ENCODE data around the gene BORCS5. TPM values are rescaled to one million over a fixed set of nuclear protein-coding genes. Genes with fewer than 3 reads are reported as not detected.

The BORCS5 gene
- total and polyA plus RNA-seq, 2 of the 8 experiments (the other 6 are each of a cell fraction or from before 2014, with no cell fraction given), result 8.3 to 17.4 TPM

DNA sequence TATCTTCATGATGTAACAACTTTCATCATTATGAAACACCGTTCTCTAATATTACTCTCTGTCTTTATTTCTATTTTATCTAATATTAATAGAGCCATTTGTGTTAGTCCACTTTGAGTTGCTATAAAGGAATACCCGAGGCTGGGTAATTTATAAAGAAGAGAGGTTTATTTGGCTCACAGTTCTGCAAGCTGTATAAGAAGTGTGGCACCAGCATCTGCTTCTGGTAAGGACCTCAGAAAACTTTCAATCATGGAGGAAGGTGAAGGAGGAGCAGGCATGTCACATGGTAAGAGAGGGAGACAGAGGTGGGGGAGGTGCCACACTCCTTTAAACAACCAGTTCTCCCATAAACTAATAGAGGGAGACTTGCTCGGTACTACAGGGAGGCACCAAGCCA is 25.1 kb downstream of the BORCS5 start:
- no peak for FAIRE-seq

More for the DNA sequence above, 25.1 kb downstream of the BORCS5 start:
- no peak for DNase-seq (ENCODE audit: low read depth in 1 of 2, low spot score in 2 of 2)
- TF ChIP-seq RAD21 (IDR thresholded peaks at IDR 0.05 in 1 of 2, conservative IDR thresholded peaks at IDR 0.05 in 1 of 2; ENCODE audit: low read depth in 2 of 2, low read length in 2 of 2) (no peak), CHD2 (IDR thresholded peaks at IDR 0.05; ENCODE audit: low read length) (no peak), KDM4A (IDR thresholded peaks at IDR 0.05; ENCODE audit: low read depth, low read length, severe bottlenecking) (no peak), CTBP2 (IDR thresholded peaks at IDR 0.05; ENCODE audit: borderline replicate concordance, insufficient read depth, insufficient read length, low read length) (no peak), CHD1 (IDR thresholded peaks at IDR 0.05; ENCODE audit: low read depth, low read length) (no peak), SAP30 (IDR thresholded peaks at IDR 0.05; ENCODE audit: insufficient read depth, insufficient replicate concordance, low read length) (no peak)
- TF ChIP-seq, protein P1, sequence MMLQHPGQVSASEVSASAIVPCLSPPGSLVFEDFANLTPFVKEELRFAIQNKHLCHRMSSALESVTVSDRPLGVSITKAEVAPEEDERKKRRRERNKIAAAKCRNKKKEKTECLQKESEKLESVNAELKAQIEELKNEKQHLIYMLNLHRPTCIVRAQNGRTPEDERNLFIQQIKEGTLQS (IDR thresholded peaks at IDR 0.05; ENCODE audit: insufficient read depth, low read depth, low read length), result no peak
- Histone ChIP-seq H3K79me1 (ENCODE audit: low read depth, low read length) (no peaks in the 10 kb centered on the region), H2BK12ac (ENCODE audit: low read depth, low read length) (no peak overlapping the region), H3K56ac (replicated peaks; ENCODE audit: insufficient read length, low read depth, low read length) (no peak overlapping the region), H3K9ac (replicated peaks in 1 of 4; ENCODE audit: extremely low read depth in 1 of 4, low read depth in 3 of 4, low read length in 3 of 4) (no peak overlapping the region), H2BK5ac (ENCODE audit: low read depth, low read length) (no peak overlapping the region), H3K9me3 (ENCODE audit: insufficient read depth in 2 of 2, low read depth in 1 of 2, low read length in 1 of 2) (no peaks in the 10 kb centered on the region), H4K20me1 (replicated peaks in 1 of 2; ENCODE audit: control insufficient read depth in 1 of 2, insufficient read depth in 2 of 2, low read length in 2 of 2) (no peaks in the 10 kb centered on the region), H3K18ac (ENCODE audit: extremely low read depth, low read length) (no peak overlapping the region), H3K14ac (ENCODE audit: insufficient read length) (no peak overlapping the region), H2BK15ac (ENCODE audit: low read length) (no peak overlapping the region), H2AK5ac (ENCODE audit: low read depth, low read length) (no peak overlapping the region), H4K8ac (ENCODE audit: extremely low read depth, insufficient read depth, low read length) (no peak overlapping the region), H3K27ac (ENCODE audit: low read depth, low read length) (no peak overlapping the region), H3K4me1 (replicated peaks in 1 of 4; ENCODE audit: control insufficient read depth in 3 of 4, insufficient read depth in 4 of 4, low read length in 3 of 4) (peaks cover 4 to 8% (median 7%) of the 10 kb centered on the region in 4 experiments; a peak in 5 of 7 replicates), H3K36me3 (ENCODE audit: control insufficient read depth in 2 of 4, insufficient read depth in 4 of 4, low read length in 3 of 4) (peaks cover 0 to 4% (median 1%) of the 10 kb centered on the region in 4 experiments; a peak in 1 of 8 replicates), H3K4ac (replicated peaks; ENCODE audit: insufficient read length, low read depth, low read length) (no peak overlapping the region), H3K23me2 (ENCODE audit: low read depth, low read length) (no peaks in the 10 kb centered on the region), H3K23ac (ENCODE audit: insufficient read length) (no peak overlapping the region), H2BK20ac (ENCODE audit: low read length) (no peak overlapping the region), H3K27me3 (replicated peaks in 1 of 4; ENCODE audit: control insufficient read depth in 3 of 4, extremely low read depth in 1 of 4, insufficient read depth in 3 of 4, low read length in 3 of 4) (no peaks in the 10 kb centered on the region), H2BK120ac (replicated peaks; ENCODE audit: low read depth, low read length) (no peak overlapping the region), H2AFZ (ENCODE audit: low read length) (no peak overlapping the region), H4K5ac (ENCODE audit: insufficient read length, low read depth, low read length) (no peak overlapping the region), H3K4me3 (ENCODE audit: extremely low read depth in 1 of 4, insufficient read depth in 2 of 4, low read depth in 3 of 4, low read length in 4 of 4) (no peak overlapping the region), H3K79me2 (ENCODE audit: control insufficient read depth in 1 of 2, insufficient read depth in 2 of 2, low read length in 2 of 2) (no peaks in the 10 kb centered on the region), H3K4me2 (ENCODE audit: insufficient read depth in 1 of 2, low read depth in 2 of 2, low read length in 2 of 2) (no peak overlapping the region), H4K91ac (replicated peaks; ENCODE audit: insufficient read length, low read length) (peak overlapping the region; percentile 81)
- POLR2A ChIA-PET (ENCODE audit: partially characterized antibody), result no interaction called here
- WGBS, 2 experiments (ENCODE audit: extremely low coverage in 1 of 2, insufficient coverage in 1 of 2, insufficient read length in 1 of 2, insufficient replicate concordance in 2 of 2, low coverage in 1 of 2, low lambda C conversion rate in 2 of 2, missing lambda C conversion rate in 1 of 2), result 93% methylated on average over 3 of the region's 3 CpGs; no CpG with 5 or more reads in 1 of the 2 experiments
- CTCF ChIA-PET (ENCODE audit: partially characterized antibody), result interaction anchor here (0.7 kb wide), 1 partner anchor 349 kb away, joined by 3 read pairs; no protein-coding TSS in a partner anchor
